Stomach (tissue), 4 donors: Measurements from ENCODE around the gene SELENOP.

ENCODE experiments used
- EP300 ChIP-seq: sonication (generic); formaldehyde crosslinking; IDR thresholded peaks from one replicate; pipeline ENCODE4 v1.6.1; 2017; ENCODE audit warnings: antibody characterized with exemption
- POLR2A ChIP-seq, 4 donors: fragments of 450-650 bp; IDR thresholded peaks; one replicate each; pipeline ENCODE4 v1.6.1; 2016; ENCODE audit warnings: antibody characterized with exemption in 4 of 4, control low read depth in 2 of 4, mild to moderate bottlenecking in 1 of 4, moderate library complexity in 1 of 4
- POLR2AphosphoS5 ChIP-seq, 3 donors: sonication (generic); formaldehyde crosslinking; IDR thresholded peaks; one replicate each; pipeline ENCODE4 v1.6.1; 2016; ENCODE audit warnings: antibody characterized with exemption in 3 of 3
- TF ChIP-seq, protein P1 (sequence below), 7 experiments: fragments of 450-650 bp in 4 of 7; fragments of 200-600 bp in 3 of 7; sonication (generic) in 3 of 7; IDR thresholded peaks; one replicate each; pipeline ENCODE4 v1.5.1; 2016 to 2019; ENCODE audit warnings: antibody characterized with exemption in 7 of 7, control low read depth in 2 of 7, mild to moderate bottlenecking in 1 of 7

DNA sequence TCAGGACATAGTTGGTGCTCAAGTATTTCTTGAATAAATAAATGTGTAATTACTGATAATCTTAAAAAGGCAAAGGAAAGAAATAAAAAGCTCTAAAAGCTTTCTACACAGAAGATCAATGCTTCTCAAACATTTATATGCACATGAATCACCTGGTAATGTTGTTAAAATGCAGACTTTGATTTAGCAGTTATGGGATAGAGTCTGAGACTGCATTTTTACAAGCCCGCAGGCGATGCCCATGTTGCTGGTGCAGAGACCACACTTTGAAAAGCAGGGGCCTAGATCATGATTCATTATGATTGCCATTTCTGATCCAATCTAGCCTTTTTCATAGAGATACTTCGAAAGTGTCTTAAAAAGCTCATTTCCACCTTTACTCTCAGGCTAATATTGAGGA lies 58.6 kb downstream of the SELENOP start:
- TF ChIP-seq, protein P1, sequence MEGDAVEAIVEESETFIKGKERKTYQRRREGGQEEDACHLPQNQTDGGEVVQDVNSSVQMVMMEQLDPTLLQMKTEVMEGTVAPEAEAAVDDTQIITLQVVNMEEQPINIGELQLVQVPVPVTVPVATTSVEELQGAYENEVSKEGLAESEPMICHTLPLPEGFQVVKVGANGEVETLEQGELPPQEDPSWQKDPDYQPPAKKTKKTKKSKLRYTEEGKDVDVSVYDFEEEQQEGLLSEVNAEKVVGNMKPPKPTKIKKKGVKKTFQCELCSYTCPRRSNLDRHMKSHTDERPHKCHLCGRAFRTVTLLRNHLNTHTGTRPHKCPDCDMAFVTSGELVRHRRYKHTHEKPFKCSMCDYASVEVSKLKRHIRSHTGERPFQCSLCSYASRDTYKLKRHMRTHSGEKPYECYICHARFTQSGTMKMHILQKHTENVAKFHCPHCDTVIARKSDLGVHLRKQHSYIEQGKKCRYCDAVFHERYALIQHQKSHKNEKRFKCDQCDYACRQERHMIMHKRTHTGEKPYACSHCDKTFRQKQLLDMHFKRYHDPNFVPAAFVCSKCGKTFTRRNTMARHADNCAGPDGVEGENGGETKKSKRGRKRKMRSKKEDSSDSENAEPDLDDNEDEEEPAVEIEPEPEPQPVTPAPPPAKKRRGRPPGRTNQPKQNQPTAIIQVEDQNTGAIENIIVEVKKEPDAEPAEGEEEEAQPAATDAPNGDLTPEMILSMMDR (IDR thresholded peaks at IDR 0.05): no peak
- TF ChIP-seq POLR2A (IDR thresholded peaks at IDR 0.05): no peak
- TF ChIP-seq POLR2AphosphoS5 (IDR thresholded peaks at IDR 0.05): no peak
- no peak for TF ChIP-seq EP300
